ENCODE measurements around the gene DIP2C. TPM values are rescaled to one million over a fixed set of nuclear protein-coding genes. Genes with fewer than 3 reads are reported as not detected.

The DIP2C gene
- total RNA-seq, 1 donor from 2014 or later, result 1.6 TPM

- Mint-ChIP-seq H3K27ac (no peak overlapping the region), H3K36me3 (ENCODE audit: low read depth) (no peaks in the 10 kb centered on the region), H3K4me1 (ENCODE audit: low read depth) (no peaks in the 10 kb centered on the region), H3K27me3 (ENCODE audit: insufficient read depth) (peaks cover 2% of the 10 kb centered on the region), H3K9me3 (no peaks in the 10 kb centered on the region), H3K4me3 (no peak overlapping the region)
- no peak for DNase-seq (ENCODE audit: low spot score)
- intact Hi-C loops (cut with micrococcal nuclease), result no loop called here
Observed at GRCh38 chr10:666237-667012, 23.0 kb downstream of the DIP2C start.

- H3K4me3 Mint-ChIP-seq, result no peak overlapping the region
- DNase-seq (ENCODE audit: low spot score), result no peak
- no peaks in the 10 kb centered on the region for H3K4me1 Mint-ChIP-seq (ENCODE audit: low read depth)
- H3K9me3 Mint-ChIP-seq, result no peaks in the 10 kb centered on the region
- intact Hi-C loops (cut with micrococcal nuclease), result no loop called here
- H3K27me3 Mint-ChIP-seq (ENCODE audit: insufficient read depth), result peaks cover 2% of the 10 kb centered on the region
- no peaks in the 10 kb centered on the region for H3K36me3 Mint-ChIP-seq (ENCODE audit: low read depth)
- no peak overlapping the region for H3K27ac Mint-ChIP-seq
Observed at GRCh38 chr10:665579-666091, 23.8 kb downstream of the DIP2C start.

- no peak overlapping the region for H3K4me3 Mint-ChIP-seq
- H3K36me3 Mint-ChIP-seq (ENCODE audit: low read depth), result no peaks in the 10 kb centered on the region
- peaks cover 2% of the 10 kb centered on the region for H3K27me3 Mint-ChIP-seq (ENCODE audit: insufficient read depth)
- H3K9me3 Mint-ChIP-seq, result no peaks in the 10 kb centered on the region
- intact Hi-C loops (cut with micrococcal nuclease), result no loop called here
- no peaks in the 10 kb centered on the region for H3K4me1 Mint-ChIP-seq (ENCODE audit: low read depth)
- no peak for DNase-seq (ENCODE audit: low spot score)
- no peak overlapping the region for H3K27ac Mint-ChIP-seq
Observed at GRCh38 chr10:664893-665292, 24.6 kb downstream of the DIP2C start.

- no peaks in the 10 kb centered on the region for H3K9me3 Mint-ChIP-seq
- intact Hi-C loops (cut with micrococcal nuclease), result no loop called here
- no peak overlapping the region for H3K27ac Mint-ChIP-seq
Observed at GRCh38 chr10:664301-664700, 25.2 kb downstream of the DIP2C start.

GRCh38 chr10:663831-664251, 25.6 kb downstream of the DIP2C start:
- DNase-seq (ENCODE audit: low spot score), result no peak

More at GRCh38 chr10:664301-664700, 25.2 kb downstream of the DIP2C start:
- no peak overlapping the region for H3K4me3 Mint-ChIP-seq
- no peaks in the 10 kb centered on the region for H3K36me3 Mint-ChIP-seq (ENCODE audit: low read depth)
- H3K27me3 Mint-ChIP-seq (ENCODE audit: insufficient read depth), result peaks cover 2% of the 10 kb centered on the region
- DNase-seq (ENCODE audit: low spot score), result no peak
- H3K4me1 Mint-ChIP-seq (ENCODE audit: low read depth), result no peaks in the 10 kb centered on the region

GRCh38 chr10:663466-663751, 26.1 kb downstream of the DIP2C start:
- Mint-ChIP-seq H3K27me3 (ENCODE audit: insufficient read depth) (peaks cover 2% of the 10 kb centered on the region), H3K27ac (no peak overlapping the region), H3K36me3 (ENCODE audit: low read depth) (no peaks in the 10 kb centered on the region), H3K4me1 (ENCODE audit: low read depth) (no peaks in the 10 kb centered on the region), H3K9me3 (no peaks in the 10 kb centered on the region), H3K4me3 (no peak overlapping the region)
- no peak for DNase-seq (ENCODE audit: low spot score)
- intact Hi-C loops (cut with micrococcal nuclease), result no loop called here

More at GRCh38 chr10:663831-664251, 25.6 kb downstream of the DIP2C start:
- Mint-ChIP-seq H3K27me3 (ENCODE audit: insufficient read depth) (peaks cover 2% of the 10 kb centered on the region), H3K4me3 (no peak overlapping the region), H3K4me1 (ENCODE audit: low read depth) (no peaks in the 10 kb centered on the region), H3K9me3 (no peaks in the 10 kb centered on the region), H3K27ac (no peak overlapping the region), H3K36me3 (ENCODE audit: low read depth) (no peaks in the 10 kb centered on the region)
- intact Hi-C loops (cut with micrococcal nuclease), result no loop called here

GRCh38 chr10:662686-663465, 26.6 kb downstream of the DIP2C start:
- DNase-seq (ENCODE audit: low spot score), result no peak
- Mint-ChIP-seq H3K9me3 (no peaks in the 10 kb centered on the region), H3K4me1 (ENCODE audit: low read depth) (no peaks in the 10 kb centered on the region), H3K27me3 (ENCODE audit: insufficient read depth) (peaks cover 2% of the 10 kb centered on the region), H3K4me3 (no peak overlapping the region), H3K27ac (no peak overlapping the region), H3K36me3 (ENCODE audit: low read depth) (no peaks in the 10 kb centered on the region)
- intact Hi-C loops (cut with micrococcal nuclease), result no loop called here

- H3K9me3 Mint-ChIP-seq, result no peaks in the 10 kb centered on the region
- DNase-seq (ENCODE audit: low spot score), result no peak
- H3K4me1 Mint-ChIP-seq (ENCODE audit: low read depth), result no peaks in the 10 kb centered on the region
- no peak overlapping the region for H3K27ac Mint-ChIP-seq
- intact Hi-C loops (cut with micrococcal nuclease), result no loop called here
- no peaks in the 10 kb centered on the region for H3K36me3 Mint-ChIP-seq (ENCODE audit: low read depth)
- no peak overlapping the region for H3K4me3 Mint-ChIP-seq
- peaks cover 2% of the 10 kb centered on the region for H3K27me3 Mint-ChIP-seq (ENCODE audit: insufficient read depth)
Observed at GRCh38 chr10:662223-662605, 27.3 kb downstream of the DIP2C start.

GRCh38 chr10:661597-662222, 27.8 kb downstream of the DIP2C start:
- intact Hi-C loops (cut with micrococcal nuclease), result no loop called here
- Mint-ChIP-seq H3K27ac (no peak overlapping the region), H3K27me3 (ENCODE audit: insufficient read depth) (peaks cover 2% of the 10 kb centered on the region), H3K36me3 (ENCODE audit: low read depth) (no peaks in the 10 kb centered on the region), H3K9me3 (no peaks in the 10 kb centered on the region), H3K4me3 (no peak overlapping the region), H3K4me1 (ENCODE audit: low read depth) (no peaks in the 10 kb centered on the region)
- DNase-seq (ENCODE audit: low spot score), result no peak

GRCh38 chr10:660970-661596, 28.4 kb downstream of the DIP2C start:
- Mint-ChIP-seq H3K9me3 (no peaks in the 10 kb centered on the region), H3K27ac (no peak overlapping the region), H3K4me1 (ENCODE audit: low read depth) (no peaks in the 10 kb centered on the region), H3K27me3 (ENCODE audit: insufficient read depth) (peaks cover 2% of the 10 kb centered on the region), H3K36me3 (ENCODE audit: low read depth) (no peaks in the 10 kb centered on the region), H3K4me3 (no peak overlapping the region)
- intact Hi-C loops (cut with micrococcal nuclease), result no loop called here
- DNase-seq (ENCODE audit: low spot score), result no peak

GRCh38 chr10:660413-660969, 29.0 kb downstream of the DIP2C start:
- intact Hi-C loops (cut with micrococcal nuclease), result no loop called here
- no peaks in the 10 kb centered on the region for H3K36me3 Mint-ChIP-seq (ENCODE audit: low read depth)

GRCh38 chr10:659688-660141, 29.8 kb downstream of the DIP2C start:
- Mint-ChIP-seq H3K27ac (no peak overlapping the region), H3K27me3 (ENCODE audit: insufficient read depth) (peaks cover 2% of the 10 kb centered on the region), H3K9me3 (no peaks in the 10 kb centered on the region), H3K4me1 (ENCODE audit: low read depth) (no peaks in the 10 kb centered on the region), H3K36me3 (ENCODE audit: low read depth) (no peaks in the 10 kb centered on the region), H3K4me3 (no peak overlapping the region)
- no peak for DNase-seq (ENCODE audit: low spot score)
- intact Hi-C loops (cut with micrococcal nuclease), result no loop called here

More at GRCh38 chr10:660413-660969, 29.0 kb downstream of the DIP2C start:
- DNase-seq (ENCODE audit: low spot score), result no peak
- peaks cover 2% of the 10 kb centered on the region for H3K27me3 Mint-ChIP-seq (ENCODE audit: insufficient read depth)
- H3K4me1 Mint-ChIP-seq (ENCODE audit: low read depth), result no peaks in the 10 kb centered on the region
- H3K27ac Mint-ChIP-seq, result no peak overlapping the region
- no peak overlapping the region for H3K4me3 Mint-ChIP-seq
- no peaks in the 10 kb centered on the region for H3K9me3 Mint-ChIP-seq
